ENCODE measurements around the gene POU3F1.
A peak's percentile ranks its signal among the peaks of the same experiment; 100 is the strongest.

Gene POU3F1

DNA sequence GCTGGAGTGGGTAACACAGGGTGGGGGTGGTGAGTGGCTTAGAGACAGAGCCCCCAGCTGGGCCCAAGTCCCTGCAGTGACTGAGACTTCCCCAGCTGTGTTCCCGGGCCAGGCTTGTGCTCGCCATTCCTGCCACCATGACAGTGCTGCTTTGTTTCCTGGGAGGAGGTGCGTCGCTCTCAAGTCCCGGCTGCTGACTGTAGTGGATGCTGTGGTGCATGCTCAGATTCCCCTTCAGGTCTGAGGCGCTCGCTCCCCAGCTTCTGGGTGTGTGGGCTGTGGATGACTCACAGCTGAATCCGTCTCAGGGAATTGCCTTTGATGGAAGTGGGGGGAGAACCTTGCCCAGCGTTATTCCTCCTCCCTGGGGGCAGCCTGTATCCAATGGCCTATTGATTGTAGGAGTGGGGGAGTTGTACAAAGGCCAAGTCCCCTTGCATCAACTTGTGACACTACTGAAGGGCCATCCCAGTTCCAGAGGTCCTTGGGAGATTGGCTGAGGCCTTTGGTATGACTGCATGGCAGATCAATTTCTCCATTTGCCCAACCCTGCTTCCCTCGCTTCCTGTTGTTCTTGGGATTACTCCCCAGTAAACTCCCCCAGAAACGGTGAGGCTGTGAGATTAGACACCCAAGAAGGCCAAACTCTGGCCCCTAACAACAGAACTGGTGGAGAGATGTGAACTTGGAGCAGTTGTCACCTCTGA is 17.8 kb upstream of the POU3F1 start:
- no peak overlapping the region for H3K4me3 ChIP-seq (ENCODE audit: low read length)
- DNase-seq (ENCODE audit: low read depth) = peak; percentile 51
- TF ChIP-seq, protein P1, sequence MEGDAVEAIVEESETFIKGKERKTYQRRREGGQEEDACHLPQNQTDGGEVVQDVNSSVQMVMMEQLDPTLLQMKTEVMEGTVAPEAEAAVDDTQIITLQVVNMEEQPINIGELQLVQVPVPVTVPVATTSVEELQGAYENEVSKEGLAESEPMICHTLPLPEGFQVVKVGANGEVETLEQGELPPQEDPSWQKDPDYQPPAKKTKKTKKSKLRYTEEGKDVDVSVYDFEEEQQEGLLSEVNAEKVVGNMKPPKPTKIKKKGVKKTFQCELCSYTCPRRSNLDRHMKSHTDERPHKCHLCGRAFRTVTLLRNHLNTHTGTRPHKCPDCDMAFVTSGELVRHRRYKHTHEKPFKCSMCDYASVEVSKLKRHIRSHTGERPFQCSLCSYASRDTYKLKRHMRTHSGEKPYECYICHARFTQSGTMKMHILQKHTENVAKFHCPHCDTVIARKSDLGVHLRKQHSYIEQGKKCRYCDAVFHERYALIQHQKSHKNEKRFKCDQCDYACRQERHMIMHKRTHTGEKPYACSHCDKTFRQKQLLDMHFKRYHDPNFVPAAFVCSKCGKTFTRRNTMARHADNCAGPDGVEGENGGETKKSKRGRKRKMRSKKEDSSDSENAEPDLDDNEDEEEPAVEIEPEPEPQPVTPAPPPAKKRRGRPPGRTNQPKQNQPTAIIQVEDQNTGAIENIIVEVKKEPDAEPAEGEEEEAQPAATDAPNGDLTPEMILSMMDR (conservative IDR thresholded peaks at IDR 0.05; ENCODE audit: low read length) = no peak

DNA sequence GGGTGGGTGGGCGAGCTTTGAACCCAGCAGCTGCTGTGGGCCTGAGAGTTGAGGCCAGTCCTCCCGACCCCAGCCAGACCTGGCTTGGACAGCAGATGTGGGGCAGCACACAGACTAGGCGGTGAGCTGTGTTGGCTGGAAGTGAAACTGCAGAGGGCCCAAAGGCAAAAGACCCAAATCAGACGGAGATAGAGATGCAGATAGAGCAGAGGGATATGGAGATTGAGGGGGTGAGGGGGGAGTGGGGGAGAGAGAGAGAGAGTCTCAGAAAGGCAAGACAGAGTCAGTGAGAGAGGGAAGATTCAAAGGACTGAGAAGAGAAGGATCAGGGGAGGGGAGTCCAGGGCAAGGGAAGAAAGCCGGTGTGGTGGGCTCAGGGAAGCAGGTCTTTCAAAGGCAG is 17.0 kb upstream of the POU3F1 start:
- no peak overlapping the region for H3K4me3 ChIP-seq (ENCODE audit: low read length)
- no peak for DNase-seq (ENCODE audit: low read depth)
- TF ChIP-seq, protein P1 (conservative IDR thresholded peaks at IDR 0.05; ENCODE audit: low read length) = no peak

DNA sequence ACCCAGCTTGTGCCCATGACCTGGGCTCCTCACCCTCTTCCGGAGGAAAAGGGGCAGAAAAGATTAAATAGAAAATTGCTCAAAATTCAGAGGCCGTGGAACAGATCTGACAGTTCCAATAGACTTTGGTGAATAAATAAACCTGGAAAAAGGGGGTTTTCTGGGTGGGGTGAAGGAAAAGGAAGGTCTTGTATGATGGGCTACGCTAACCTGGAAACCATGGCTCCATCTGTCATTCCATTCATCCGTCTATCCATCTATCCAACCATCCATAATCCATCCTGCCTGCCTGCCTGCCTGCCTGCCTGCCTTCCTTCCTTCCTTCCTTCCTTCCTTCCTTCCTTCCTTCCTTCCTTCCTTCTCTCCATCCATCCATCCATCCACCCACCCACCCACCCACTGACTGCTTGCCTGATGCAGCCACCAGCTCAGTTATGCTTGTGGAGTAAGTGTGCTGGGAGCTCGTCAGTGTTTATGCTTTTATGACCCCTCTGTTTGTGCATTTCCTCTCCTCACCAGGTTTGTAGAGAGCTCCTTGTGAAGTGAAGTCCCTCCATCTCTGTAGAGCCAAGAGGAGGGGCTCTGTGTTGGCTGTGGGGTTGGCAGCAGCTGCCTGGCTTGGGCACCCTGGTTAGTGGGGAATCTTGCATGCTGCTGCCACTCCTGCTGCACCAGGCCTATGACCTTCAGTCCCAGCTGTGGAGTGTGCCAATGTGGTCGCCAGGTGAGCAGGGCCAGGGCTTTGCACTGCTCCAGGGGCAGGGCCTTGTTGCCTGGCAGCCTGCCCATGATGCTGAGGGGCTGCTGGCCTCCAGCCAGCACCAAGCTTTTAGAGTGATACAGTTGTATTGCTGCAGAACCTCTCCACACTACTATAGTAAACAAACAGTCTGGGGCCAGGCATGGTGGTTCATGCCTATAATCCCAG is 16.0 kb upstream of the POU3F1 start:
- TF ChIP-seq, protein P1 (conservative IDR thresholded peaks at IDR 0.05; ENCODE audit: low read length) = no peak
- H3K4me3 ChIP-seq (ENCODE audit: low read length) = no peak overlapping the region
- DNase-seq (ENCODE audit: low read depth) = no peak

DNA sequence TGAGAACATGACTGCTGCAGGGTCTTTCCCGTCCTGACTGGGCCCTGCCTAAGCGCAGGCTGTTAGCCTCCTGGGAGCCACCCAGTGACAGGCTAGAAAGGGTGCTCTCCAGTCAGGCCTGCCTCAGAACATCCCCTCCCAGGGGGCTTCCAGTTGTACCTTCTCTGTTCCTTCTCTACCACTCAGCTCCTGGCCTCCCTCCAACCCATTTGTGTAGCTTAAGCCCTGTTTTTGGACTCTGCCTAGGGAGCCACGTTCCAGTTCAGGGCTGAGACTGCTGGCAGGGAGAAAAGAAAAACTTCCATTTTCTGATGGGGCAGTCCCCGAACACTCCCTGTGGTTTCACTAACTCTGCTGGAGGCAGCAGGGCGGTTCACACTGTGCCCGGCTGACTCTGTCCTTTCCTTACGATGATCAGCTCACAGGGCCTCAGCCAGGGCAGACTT is 15.3 kb upstream of the POU3F1 start:
- TF ChIP-seq, protein P1 (conservative IDR thresholded peaks at IDR 0.05; ENCODE audit: low read length) = no peak

DNA sequence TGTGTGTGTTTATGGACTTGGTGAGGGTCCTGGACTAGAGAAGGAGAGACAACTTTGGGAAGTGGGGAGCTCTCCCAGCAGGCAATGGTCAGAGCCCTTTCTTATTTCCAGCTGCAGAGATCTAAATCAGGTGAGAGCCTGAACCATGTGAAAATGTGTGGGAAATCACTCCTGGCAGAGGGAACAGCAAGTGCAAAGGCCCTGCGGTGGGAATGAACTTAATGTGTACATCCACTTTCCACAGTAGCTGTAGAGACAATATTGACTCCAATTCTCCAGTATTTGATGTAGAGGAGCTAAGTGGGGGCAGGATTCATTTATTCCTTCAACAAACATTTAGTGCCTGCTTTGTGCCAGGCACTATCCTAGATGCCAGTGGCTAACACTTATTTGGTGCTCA is 14.7 kb upstream of the POU3F1 start:
- TF ChIP-seq, protein P1 (conservative IDR thresholded peaks at IDR 0.05; ENCODE audit: low read length) = no peak
- no peak overlapping the region for H3K4me3 ChIP-seq (ENCODE audit: low read length)
- no peak for DNase-seq (ENCODE audit: low read depth)

More for the DNA sequence above, 15.3 kb upstream of the POU3F1 start:
- no peak for DNase-seq (ENCODE audit: low read depth)
- H3K4me3 ChIP-seq (ENCODE audit: low read length) = no peak overlapping the region

DNA sequence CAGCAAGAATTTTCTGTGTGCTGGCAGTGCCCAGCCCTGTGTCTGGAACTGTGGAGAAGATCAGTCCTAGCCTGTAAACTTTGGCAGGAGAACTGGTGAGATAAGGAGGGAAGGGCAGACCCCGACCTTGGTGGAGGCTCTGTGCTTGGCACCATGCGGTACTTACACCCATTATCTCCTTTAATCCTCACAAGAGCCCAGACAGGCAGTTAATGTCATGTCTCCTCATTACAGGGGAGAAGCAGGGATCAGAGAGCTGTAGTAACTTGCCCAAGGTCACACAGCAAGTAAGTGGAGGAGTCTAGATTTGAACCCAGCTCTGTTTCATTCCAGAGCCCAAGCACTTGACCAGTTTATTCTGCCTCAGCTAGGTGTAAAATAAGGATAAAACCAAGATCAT is 13.9 kb upstream of the POU3F1 start:
- H3K4me3 ChIP-seq (ENCODE audit: low read length) = no peak overlapping the region
- TF ChIP-seq, protein P1 (conservative IDR thresholded peaks at IDR 0.05; ENCODE audit: low read length) = no peak
- no peak for DNase-seq (ENCODE audit: low read depth)

Data from AG10803 (cell line).